ENCODE data around the gene TIMP2. TPM values are rescaled to one million over a fixed set of nuclear protein-coding genes. Genes with fewer than 3 reads are reported as not detected.

The TIMP2 gene
- polyA plus RNA-seq, 2 of the 4 experiments (the other 2 are of a cell fraction) = 68.1 to 166 TPM

- POLR2A ChIA-PET = no interaction called here
- ATAC-seq = no peak
Observed at GRCh38 chr17:78834571-78834970, 90.6 kb downstream of the TIMP2 start.

GRCh38 chr17:78832541-78832810 lies 92.7 kb downstream of the TIMP2 start:
- Histone ChIP-seq H3K9me3 (no peaks in the 10 kb centered on the region), H3K4me1 (no peaks in the 10 kb centered on the region), H3K4me3 (no peak overlapping the region), H3K27ac (no peak overlapping the region), H3K4me2 (no peak overlapping the region)
- POLR2A ChIA-PET = no interaction called here
- FAIRE-seq (no peak), ATAC-seq (no peak), DNase-seq (ENCODE audit: low read depth in 1 of 2, low spot score in 1 of 2) (no peak)
- CTCF ChIA-PET = interaction anchor here (0.7 to 1.5 kb wide), 2 partner anchors 33 to 335 kb away, joined by 3 to 4 read pairs; no protein-coding TSS in a partner anchor
- no peak for TF ChIP-seq RARB (CRISPR knock-in tag; IDR thresholded peaks at IDR 0.05)
- TF ChIP-seq, protein P1, sequence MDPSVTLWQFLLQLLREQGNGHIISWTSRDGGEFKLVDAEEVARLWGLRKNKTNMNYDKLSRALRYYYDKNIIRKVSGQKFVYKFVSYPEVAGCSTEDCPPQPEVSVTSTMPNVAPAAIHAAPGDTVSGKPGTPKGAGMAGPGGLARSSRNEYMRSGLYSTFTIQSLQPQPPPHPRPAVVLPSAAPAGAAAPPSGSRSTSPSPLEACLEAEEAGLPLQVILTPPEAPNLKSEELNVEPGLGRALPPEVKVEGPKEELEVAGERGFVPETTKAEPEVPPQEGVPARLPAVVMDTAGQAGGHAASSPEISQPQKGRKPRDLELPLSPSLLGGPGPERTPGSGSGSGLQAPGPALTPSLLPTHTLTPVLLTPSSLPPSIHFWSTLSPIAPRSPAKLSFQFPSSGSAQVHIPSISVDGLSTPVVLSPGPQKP (IDR thresholded peaks at IDR 0.05; ENCODE audit: low read depth, low read length) = no peak
- no peak for TF ChIP-seq SREBF2 (IDR thresholded peaks at IDR 0.05)
- no peak for TF ChIP-seq ZSCAN20 (CRISPR knock-in tag; IDR thresholded peaks at IDR 0.05)
- no peak for TF ChIP-seq HDAC2 (IDR thresholded peaks at IDR 0.05)
- TF ChIP-seq CBX2 (IDR thresholded peaks at IDR 0.05; ENCODE audit: borderline replicate concordance, low read depth) = no peak
- TF ChIP-seq HOXB5 (CRISPR knock-in tag; IDR thresholded peaks at IDR 0.05) = no peak
- TF ChIP-seq, protein P2, sequence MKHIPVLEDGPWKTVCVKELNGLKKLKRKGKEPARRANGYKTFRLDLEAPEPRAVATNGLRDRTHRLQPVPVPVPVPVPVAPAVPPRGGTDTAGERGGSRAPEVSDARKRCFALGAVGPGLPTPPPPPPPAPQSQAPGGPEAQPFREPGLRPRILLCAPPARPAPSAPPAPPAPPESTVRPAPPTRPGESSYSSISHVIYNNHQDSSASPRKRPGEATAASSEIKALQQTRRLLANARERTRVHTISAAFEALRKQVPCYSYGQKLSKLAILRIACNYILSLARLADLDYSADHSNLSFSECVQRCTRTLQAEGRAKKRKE (CRISPR knock-in tag; IDR thresholded peaks at IDR 0.05; ENCODE audit: low read depth) = no peak
- no peak for TF ChIP-seq NPAS2 (CRISPR knock-in tag; IDR thresholded peaks at IDR 0.05; ENCODE audit: borderline replicate concordance)
- TF ChIP-seq MAFK (IDR thresholded peaks at IDR 0.05; ENCODE audit: partially characterized antibody) = no peak
- TF ChIP-seq, protein P3, sequence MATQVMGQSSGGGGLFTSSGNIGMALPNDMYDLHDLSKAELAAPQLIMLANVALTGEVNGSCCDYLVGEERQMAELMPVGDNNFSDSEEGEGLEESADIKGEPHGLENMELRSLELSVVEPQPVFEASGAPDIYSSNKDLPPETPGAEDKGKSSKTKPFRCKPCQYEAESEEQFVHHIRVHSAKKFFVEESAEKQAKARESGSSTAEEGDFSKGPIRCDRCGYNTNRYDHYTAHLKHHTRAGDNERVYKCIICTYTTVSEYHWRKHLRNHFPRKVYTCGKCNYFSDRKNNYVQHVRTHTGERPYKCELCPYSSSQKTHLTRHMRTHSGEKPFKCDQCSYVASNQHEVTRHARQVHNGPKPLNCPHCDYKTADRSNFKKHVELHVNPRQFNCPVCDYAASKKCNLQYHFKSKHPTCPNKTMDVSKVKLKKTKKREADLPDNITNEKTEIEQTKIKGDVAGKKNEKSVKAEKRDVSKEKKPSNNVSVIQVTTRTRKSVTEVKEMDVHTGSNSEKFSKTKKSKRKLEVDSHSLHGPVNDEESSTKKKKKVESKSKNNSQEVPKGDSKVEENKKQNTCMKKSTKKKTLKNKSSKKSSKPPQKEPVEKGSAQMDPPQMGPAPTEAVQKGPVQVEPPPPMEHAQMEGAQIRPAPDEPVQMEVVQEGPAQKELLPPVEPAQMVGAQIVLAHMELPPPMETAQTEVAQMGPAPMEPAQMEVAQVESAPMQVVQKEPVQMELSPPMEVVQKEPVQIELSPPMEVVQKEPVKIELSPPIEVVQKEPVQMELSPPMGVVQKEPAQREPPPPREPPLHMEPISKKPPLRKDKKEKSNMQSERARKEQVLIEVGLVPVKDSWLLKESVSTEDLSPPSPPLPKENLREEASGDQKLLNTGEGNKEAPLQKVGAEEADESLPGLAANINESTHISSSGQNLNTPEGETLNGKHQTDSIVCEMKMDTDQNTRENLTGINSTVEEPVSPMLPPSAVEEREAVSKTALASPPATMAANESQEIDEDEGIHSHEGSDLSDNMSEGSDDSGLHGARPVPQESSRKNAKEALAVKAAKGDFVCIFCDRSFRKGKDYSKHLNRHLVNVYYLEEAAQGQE (IDR thresholded peaks at IDR 0.05) = no peak
- no peak for TF ChIP-seq RFX5 (IDR thresholded peaks at IDR 0.05)
- TF ChIP-seq CHD4 (IDR thresholded peaks at IDR 0.05; ENCODE audit: borderline replicate concordance) = no peak
- TF ChIP-seq SMC3 (IDR thresholded peaks at IDR 0.05) = no peak
- TF ChIP-seq CHD2 (IDR thresholded peaks at IDR 0.05; ENCODE audit: low read length, partially characterized antibody) = no peak
- no peak for TF ChIP-seq CEBPB (IDR thresholded peaks at IDR 0.05)
- no peak for TF ChIP-seq FOXS1 (CRISPR knock-in tag; IDR thresholded peaks at IDR 0.05)
- WGBS (ENCODE audit: missing lambda C conversion rate) = 92% methylated on average over 2 of the region's 2 CpGs

More at GRCh38 chr17:78834571-78834970, 90.6 kb downstream of the TIMP2 start:
- no peak for TF ChIP-seq CBX8 (IDR thresholded peaks at IDR 0.05)
- no peak for TF ChIP-seq HEYL (CRISPR knock-in tag; IDR thresholded peaks at IDR 0.05)
- no peak for TF ChIP-seq HMGXB4 (CRISPR knock-in tag; IDR thresholded peaks at IDR 0.05; ENCODE audit: borderline replicate concordance)
- no peak for TF ChIP-seq PHF8 (IDR thresholded peaks at IDR 0.05; ENCODE audit: borderline replicate concordance, low read depth)
- TF ChIP-seq MAFK (IDR thresholded peaks at IDR 0.05; ENCODE audit: partially characterized antibody) = no peak
- TF ChIP-seq KDM1A (IDR thresholded peaks at IDR 0.05; ENCODE audit: low read depth) = no peak
- WGBS (ENCODE audit: missing lambda C conversion rate) = 95% methylated on average over 8 of the region's 8 CpGs
- H3K27ac ChIP-seq = no peak overlapping the region
- no peak overlapping the region for H3K4me2 ChIP-seq
- CTCF ChIA-PET = interaction anchor here (1.0 to 1.8 kb wide), 5 partner anchors 9 to 48 kb away, joined by 3 to 9 read pairs (median 5); no protein-coding TSS in a partner anchor
- FAIRE-seq (no peak), DNase-seq (ENCODE audit: low read depth in 1 of 2, low spot score in 1 of 2) (no peak)
- H3K4me1 ChIP-seq = peaks cover 14% of the 10 kb centered on the region
- H3K9me3 ChIP-seq = no peaks in the 10 kb centered on the region
- no peak overlapping the region for H3K4me3 ChIP-seq
